Mesenchymal stem cell (in vitro differentiated cells and primary cell): ENCODE results near the gene TNFRSF8.

Source experiments
- DNase-seq: peaks from one replicate; pipeline ENCODE4 v3.0.0-alpha.2; 2013
- H2AFZ ChIP-seq: one replicate; pipeline ENCODE4 v1.6.1; 2013; ENCODE audit warnings: low read depth, mild to moderate bottlenecking, control low read depth, inconsistent platforms, low read length, moderate library complexity
- H2AK5ac ChIP-seq: 2 replicates; pipeline ENCODE4 v1.6.1; 2013; ENCODE audit warnings: low read length, moderate library complexity, mild to moderate bottlenecking, inconsistent platforms; ENCODE audit not compliant: severe bottlenecking
- H2BK120ac ChIP-seq: one replicate; pipeline ENCODE4 v1.6.1; 2013; ENCODE audit warnings: low read depth, mild to moderate bottlenecking, inconsistent platforms, low read length, moderate library complexity
- H2BK12ac ChIP-seq, 2 experiments: one replicate each; pipeline ENCODE4 v1.6.1; 2013; ENCODE audit warnings: inconsistent platforms in 2 of 2, low read length in 2 of 2, mild to moderate bottlenecking in 2 of 2, moderate library complexity in 2 of 2, control low read depth in 1 of 2
- H2BK15ac ChIP-seq: one replicate; pipeline ENCODE4 v1.6.1; 2013; ENCODE audit warnings: mild to moderate bottlenecking, low read depth, inconsistent platforms; ENCODE audit not compliant: poor library complexity, severe bottlenecking
- H2BK5ac ChIP-seq: 2 replicates; pipeline ENCODE4 v1.6.1; 2013; ENCODE audit warnings: low read depth, mild to moderate bottlenecking, low read length, control low read depth, inconsistent platforms; ENCODE audit not compliant: poor library complexity, severe bottlenecking
- H3K14ac ChIP-seq, 2 experiments: one replicate each; pipeline ENCODE4 v1.6.1; 2013; ENCODE audit warnings: inconsistent platforms in 2 of 2, low read length in 2 of 2, control low read depth in 1 of 2, mild to moderate bottlenecking in 1 of 2, moderate library complexity in 1 of 2
- H3K18ac ChIP-seq, 2 experiments: one replicate each; pipeline ENCODE4 v1.6.1; 2013; ENCODE audit warnings: inconsistent platforms in 2 of 2, low read length in 2 of 2, control low read depth in 1 of 2, low read depth in 1 of 2, mild to moderate bottlenecking in 1 of 2
- H3K23ac ChIP-seq, 2 experiments: one replicate each; pipeline ENCODE4 v1.6.1; 2013; ENCODE audit warnings: inconsistent platforms in 2 of 2, low read length in 2 of 2, mild to moderate bottlenecking in 2 of 2, moderate library complexity in 2 of 2, control low read depth in 1 of 2
- H3K27ac ChIP-seq: 2 replicates; pipeline ENCODE4 v1.5.1; 2013; ENCODE audit warnings: mild to moderate bottlenecking, moderate library complexity, low read length, control low read depth, inconsistent platforms; ENCODE audit not compliant: poor library complexity, severe bottlenecking
- H3K27me3 ChIP-seq, 2 experiments: 2 replicates each; pipeline versions ENCODE4 v1.6.1 to v1.7.0; 2013; ENCODE audit warnings: low read length in 2 of 2, mild to moderate bottlenecking in 2 of 2, moderate library complexity in 2 of 2, control low read depth in 1 of 2, inconsistent platforms in 1 of 2; ENCODE audit not compliant: control insufficient read depth in 1 of 2, insufficient read depth in 1 of 2
- H3K36me3 ChIP-seq, 2 experiments: 2 replicates each; pipeline versions ENCODE4 v1.6.1 to v1.7.0; 2013; ENCODE audit warnings: low read length in 2 of 2, control low read depth in 1 of 2, inconsistent platforms in 1 of 2, low read depth in 1 of 2, mild to moderate bottlenecking in 1 of 2; ENCODE audit not compliant: insufficient read depth in 2 of 2, control insufficient read depth in 1 of 2
- H3K4ac ChIP-seq, 2 experiments: one replicate each; pipeline ENCODE4 v1.6.1; 2013; ENCODE audit warnings: inconsistent platforms in 2 of 2, low read length in 2 of 2, mild to moderate bottlenecking in 2 of 2, moderate library complexity in 2 of 2, control low read depth in 1 of 2, low read depth in 1 of 2
- H3K4me1 ChIP-seq: 2 replicates; pipeline ENCODE4 v1.6.1; 2013; ENCODE audit warnings: low read depth, low read length, control low read depth; ENCODE audit not compliant: control insufficient read depth, insufficient read depth
- H3K4me2 ChIP-seq: 2 replicates; pipeline ENCODE4 v1.6.1; 2013; ENCODE audit warnings: low read length, mild to moderate bottlenecking, inconsistent platforms; ENCODE audit not compliant: poor library complexity, severe bottlenecking
- H3K4me3 ChIP-seq, 2 experiments: 2 replicates each; pipeline versions ENCODE4 v1.5.1 to v1.7.0; 2013; ENCODE audit warnings: low read length in 2 of 2, mild to moderate bottlenecking in 2 of 2, control low read depth in 1 of 2, low read depth in 1 of 2; ENCODE audit not compliant: insufficient read depth in 1 of 2
- H3K79me1 ChIP-seq: replicated peaks from 2 replicates; pipeline ENCODE4 v1.6.1; 2013; ENCODE audit warnings: mild to moderate bottlenecking, control low read depth, low read length, inconsistent platforms; ENCODE audit not compliant: poor library complexity, severe bottlenecking
- H3K9ac ChIP-seq: 2 replicates; pipeline ENCODE4 v1.7.0; 2013; ENCODE audit warnings: mild to moderate bottlenecking, low read length, moderate library complexity
- H3K9me3 ChIP-seq: 2 replicates; pipeline ENCODE4 v1.7.0; 2013; ENCODE audit warnings: mild to moderate bottlenecking, low read length; ENCODE audit not compliant: control insufficient read depth
- H4K8ac ChIP-seq: one replicate; pipeline ENCODE4 v1.6.1; 2013; ENCODE audit warnings: inconsistent platforms, mild to moderate bottlenecking, low read length, moderate library complexity
- H4K91ac ChIP-seq: one replicate; pipeline ENCODE4 v1.6.1; 2013; ENCODE audit warnings: mild to moderate bottlenecking, low read length, inconsistent platforms
- WGBS: methylation state at CpG from one replicate; pipeline ENCODE4 v1.1.7; 2013; ENCODE audit warnings: mixed read lengths; 5-methylcytosine and 5-hydroxymethylcytosine counted together

TNFRSF8 gene

GRCh38 chr1:12055259-12055658 is 7.8 kb upstream of the TNFRSF8 start:
- H3K79me1 ChIP-seq, result no peaks in the 10 kb centered on the region
- H3K14ac ChIP-seq, result no peak overlapping the region
- H2BK5ac ChIP-seq, result no peak overlapping the region
- peaks cover 18% of the 10 kb centered on the region for H3K4me1 ChIP-seq
- H3K4me2 ChIP-seq, result no peak overlapping the region
- no peak overlapping the region for H2BK12ac ChIP-seq
- H3K4ac ChIP-seq, result no peak overlapping the region
- 97% methylated on average over 6 of the region's 6 CpGs for WGBS
- no peak for DNase-seq
- no peak overlapping the region for H2BK15ac ChIP-seq
- no peak overlapping the region for H3K27ac ChIP-seq
- H3K23ac ChIP-seq, result no peak overlapping the region
- H3K9me3 ChIP-seq, result peaks cover under 1% of the 10 kb centered on the region
- no peak overlapping the region for H2AK5ac ChIP-seq
- no peak overlapping the region for H3K9ac ChIP-seq
- H3K36me3 ChIP-seq, result no peaks in the 10 kb centered on the region
- H2BK120ac ChIP-seq, result no peak overlapping the region
- no peak overlapping the region for H3K18ac ChIP-seq
- no peak overlapping the region for H2AFZ ChIP-seq
- H4K91ac ChIP-seq, result no peak overlapping the region
- no peak overlapping the region for H4K8ac ChIP-seq
- H3K27me3 ChIP-seq, result peaks cover 0 to 11% of the 10 kb centered on the region in 2 experiments
- H3K4me3 ChIP-seq, result no peak overlapping the region

- H3K23ac ChIP-seq, result no peak overlapping the region
- no peak overlapping the region for H3K18ac ChIP-seq
- no peak overlapping the region for H2BK15ac ChIP-seq
- no peaks in the 10 kb centered on the region for H3K79me1 ChIP-seq
- no peak overlapping the region for H3K4me2 ChIP-seq
- H2AFZ ChIP-seq, result no peak overlapping the region
- H3K9me3 ChIP-seq, result peaks cover 4% of the 10 kb centered on the region
- H4K8ac ChIP-seq, result no peak overlapping the region
- H3K4me3 ChIP-seq, result no peak overlapping the region
- no peak overlapping the region for H3K14ac ChIP-seq
- H3K4me1 ChIP-seq, result peaks cover 18% of the 10 kb centered on the region
- peaks cover 3 to 16% of the 10 kb centered on the region in 2 experiments for H3K27me3 ChIP-seq
- no peak overlapping the region for H4K91ac ChIP-seq
- no peaks in the 10 kb centered on the region for H3K36me3 ChIP-seq
- H3K4ac ChIP-seq, result no peak overlapping the region
- no peak overlapping the region for H2BK12ac ChIP-seq
- no peak overlapping the region for H3K9ac ChIP-seq
- H2BK120ac ChIP-seq, result no peak overlapping the region
- H2BK5ac ChIP-seq, result no peak overlapping the region
- H3K27ac ChIP-seq, result no peak overlapping the region
- no peak for DNase-seq
- WGBS, result 89% methylated on average over 16 of the region's 16 CpGs
- no peak overlapping the region for H2AK5ac ChIP-seq
Observed at GRCh38 chr1:12056331-12056841, 6.7 kb upstream of the TNFRSF8 start.

- Histone ChIP-seq H3K9me3 (peaks cover 4% of the 10 kb centered on the region), H2BK12ac (no peak overlapping the region), H3K23ac (no peak overlapping the region), H4K8ac (no peak overlapping the region), H3K4me1 (peaks cover 10% of the 10 kb centered on the region), H3K18ac (no peak overlapping the region), H3K4ac (no peak overlapping the region), H2BK15ac (no peak overlapping the region), H2AK5ac (no peak overlapping the region), H3K36me3 (no peaks in the 10 kb centered on the region), H3K4me2 (no peak overlapping the region), H2AFZ (no peak overlapping the region), H3K14ac (no peak overlapping the region), H3K9ac (no peak overlapping the region), H4K91ac (no peak overlapping the region), H2BK120ac (no peak overlapping the region), H3K27me3 (peaks cover 9 to 23% of the 10 kb centered on the region in 2 experiments), H3K27ac (no peak overlapping the region), H3K4me3 (no peak overlapping the region), H3K79me1 (no peaks in the 10 kb centered on the region), H2BK5ac (no peak overlapping the region)
- no peak for DNase-seq
Observed at GRCh38 chr1:12057382-12057781, 5.7 kb upstream of the TNFRSF8 start.

- H3K23ac ChIP-seq, result no peak overlapping the region
- H2AK5ac ChIP-seq, result no peak overlapping the region
- H3K9ac ChIP-seq, result no peak overlapping the region
- H3K4me3 ChIP-seq, result no peak overlapping the region
- no peak overlapping the region for H2BK5ac ChIP-seq
- no peak for DNase-seq
- H2BK120ac ChIP-seq, result no peak overlapping the region
- H3K4me2 ChIP-seq, result no peak overlapping the region
- 84% methylated on average over 4 of the region's 4 CpGs for WGBS
- peaks cover 15 to 28% of the 10 kb centered on the region in 2 experiments for H3K27me3 ChIP-seq
- no peak overlapping the region for H4K8ac ChIP-seq
- no peak overlapping the region for H3K18ac ChIP-seq
- no peaks in the 10 kb centered on the region for H3K79me1 ChIP-seq
- peaks cover 7% of the 10 kb centered on the region for H3K4me1 ChIP-seq
- H2BK15ac ChIP-seq, result peak overlapping the region; percentile 75
- no peak overlapping the region for H4K91ac ChIP-seq
- H3K14ac ChIP-seq, result no peak overlapping the region
- no peak overlapping the region for H3K4ac ChIP-seq
- H3K36me3 ChIP-seq, result no peaks in the 10 kb centered on the region
- H3K27ac ChIP-seq, result no peak overlapping the region
- no peak overlapping the region for H2AFZ ChIP-seq
- H3K9me3 ChIP-seq, result peaks cover 4% of the 10 kb centered on the region
- no peak overlapping the region for H2BK12ac ChIP-seq
Observed at GRCh38 chr1:12057940-12058687, 5.0 kb upstream of the TNFRSF8 start.
